ENCODE measurements around the gene MAP3K8. TPM values are rescaled to one million over a fixed set of nuclear protein-coding genes. Genes with fewer than 3 reads are reported as not detected.

The MAP3K8 gene
- total and polyA plus RNA-seq, 4 donors: 17.0 to 85.4 (median 69.1) TPM

- no peaks in the 10 kb centered on the region for H3K4me1 ChIP-seq (ENCODE audit: control insufficient read depth in 1 of 2, insufficient read depth in 2 of 2, low read length in 2 of 2)
- WGBS, 2 donors: 65 to 76% methylated on average over 3 of the region's 3 CpGs
- DNase-seq (no peak), ATAC-seq (ENCODE audit: low FRiP score) (no peak)
- H3K27ac ChIP-seq (ENCODE audit: low read depth in 1 of 2, low read length in 2 of 2): no peak overlapping the region
- H3K4me3 ChIP-seq (ENCODE audit: low read length in 2 of 2): no peak overlapping the region
- intact Hi-C loops (cut with DNase I): no loop called here
- H3K9me3 ChIP-seq (ENCODE audit: control insufficient read depth, low read length): no peaks in the 10 kb centered on the region
- no peaks in the 10 kb centered on the region for H3K36me3 ChIP-seq (ENCODE audit: control insufficient read depth in 1 of 2, insufficient read depth in 2 of 2, low read length in 1 of 2)
- H3K27me3 ChIP-seq (ENCODE audit: control insufficient read depth in 1 of 2, insufficient read depth in 2 of 2, low read length in 1 of 2): no peaks in the 10 kb centered on the region
Observed at GRCh38 chr10:30396293-30396692, 37.7 kb upstream of the MAP3K8 start.

GRCh38 chr10:30396698-30397097 lies 37.3 kb upstream of the MAP3K8 start:
- Histone ChIP-seq H3K4me3 (ENCODE audit: low read length in 2 of 2) (no peak overlapping the region), H3K9me3 (ENCODE audit: control insufficient read depth, low read length) (no peaks in the 10 kb centered on the region), H3K27ac (ENCODE audit: low read depth in 1 of 2, low read length in 2 of 2) (no peak overlapping the region), H3K4me1 (ENCODE audit: control insufficient read depth in 1 of 2, insufficient read depth in 2 of 2, low read length in 2 of 2) (no peaks in the 10 kb centered on the region), H3K36me3 (ENCODE audit: control insufficient read depth in 1 of 2, insufficient read depth in 2 of 2, low read length in 1 of 2) (no peaks in the 10 kb centered on the region), H3K27me3 (ENCODE audit: control insufficient read depth in 1 of 2, insufficient read depth in 2 of 2, low read length in 1 of 2) (no peaks in the 10 kb centered on the region)
- ATAC-seq (ENCODE audit: low FRiP score) (no peak), DNase-seq (no peak)
- 67 to 72% methylated on average over 2 of the region's 2 CpGs for WGBS, 2 donors
- intact Hi-C loops (cut with DNase I): no loop called here

- Histone ChIP-seq H3K4me1 (ENCODE audit: control insufficient read depth in 1 of 2, insufficient read depth in 2 of 2, low read length in 2 of 2) (no peaks in the 10 kb centered on the region), H3K9me3 (ENCODE audit: control insufficient read depth, low read length) (no peaks in the 10 kb centered on the region), H3K36me3 (ENCODE audit: control insufficient read depth in 1 of 2, insufficient read depth in 2 of 2, low read length in 1 of 2) (no peaks in the 10 kb centered on the region), H3K4me3 (ENCODE audit: low read length in 2 of 2) (no peak overlapping the region), H3K27ac (ENCODE audit: low read depth in 1 of 2, low read length in 2 of 2) (no peak overlapping the region), H3K27me3 (ENCODE audit: control insufficient read depth in 1 of 2, insufficient read depth in 2 of 2, low read length in 1 of 2) (no peaks in the 10 kb centered on the region)
- no peak for ATAC-seq (ENCODE audit: low FRiP score)
- no peak for DNase-seq
- intact Hi-C loops (cut with DNase I): no loop called here
- WGBS, 2 donors: 87 to 90% methylated on average over 2 of the region's 2 CpGs
Observed at GRCh38 chr10:30398193-30398592, 35.8 kb upstream of the MAP3K8 start.

- intact Hi-C loops (cut with DNase I): no loop called here
- no peaks in the 10 kb centered on the region for H3K9me3 ChIP-seq (ENCODE audit: control insufficient read depth, low read length)
- no peak overlapping the region for H3K27ac ChIP-seq (ENCODE audit: low read depth in 1 of 2, low read length in 2 of 2)
- no peaks in the 10 kb centered on the region for H3K36me3 ChIP-seq (ENCODE audit: control insufficient read depth in 1 of 2, insufficient read depth in 2 of 2, low read length in 1 of 2)
- DNase-seq (no peak), ATAC-seq (ENCODE audit: low FRiP score) (no peak)
- no peaks in the 10 kb centered on the region for H3K27me3 ChIP-seq (ENCODE audit: control insufficient read depth in 1 of 2, insufficient read depth in 2 of 2, low read length in 1 of 2)
- H3K4me1 ChIP-seq (ENCODE audit: control insufficient read depth in 1 of 2, insufficient read depth in 2 of 2, low read length in 2 of 2): no peaks in the 10 kb centered on the region
- 69 to 75% methylated on average over 4 of the region's 4 CpGs for WGBS, 2 donors
- no peak overlapping the region for H3K4me3 ChIP-seq (ENCODE audit: low read length in 2 of 2)
Observed at GRCh38 chr10:30398788-30399187, 35.2 kb upstream of the MAP3K8 start.

- 97 to 98% methylated on average over 18 of the region's 18 CpGs for WGBS, 2 donors
- Histone ChIP-seq H3K27ac (ENCODE audit: low read depth in 1 of 2, low read length in 2 of 2) (no peak overlapping the region), H3K4me3 (ENCODE audit: low read length in 2 of 2) (no peak overlapping the region), H3K9me3 (ENCODE audit: control insufficient read depth, low read length) (no peaks in the 10 kb centered on the region), H3K36me3 (ENCODE audit: control insufficient read depth in 1 of 2, insufficient read depth in 2 of 2, low read length in 1 of 2) (no peaks in the 10 kb centered on the region), H3K4me1 (ENCODE audit: control insufficient read depth in 1 of 2, insufficient read depth in 2 of 2, low read length in 2 of 2) (no peaks in the 10 kb centered on the region), H3K27me3 (ENCODE audit: control insufficient read depth in 1 of 2, insufficient read depth in 2 of 2, low read length in 1 of 2) (no peaks in the 10 kb centered on the region)
- intact Hi-C loops (cut with DNase I): no loop called here
- no peak for DNase-seq
- no peak for ATAC-seq (ENCODE audit: low FRiP score)
Observed at GRCh38 chr10:30403494-30403893, 30.5 kb upstream of the MAP3K8 start.

GRCh38 chr10:30404540-30404939 lies 29.4 kb upstream of the MAP3K8 start:
- intact Hi-C loops (cut with DNase I): no loop called here
- no peak overlapping the region for H3K27ac ChIP-seq (ENCODE audit: low read depth in 1 of 2, low read length in 2 of 2)
- ATAC-seq (ENCODE audit: low FRiP score) (no peak), DNase-seq (no peak)
- no peak overlapping the region for H3K4me3 ChIP-seq (ENCODE audit: low read length in 2 of 2)
- no peaks in the 10 kb centered on the region for H3K27me3 ChIP-seq (ENCODE audit: control insufficient read depth in 1 of 2, insufficient read depth in 2 of 2, low read length in 1 of 2)
- H3K4me1 ChIP-seq (ENCODE audit: control insufficient read depth in 1 of 2, insufficient read depth in 2 of 2, low read length in 2 of 2): no peaks in the 10 kb centered on the region
- H3K36me3 ChIP-seq (ENCODE audit: control insufficient read depth in 1 of 2, insufficient read depth in 2 of 2, low read length in 1 of 2): no peaks in the 10 kb centered on the region
- H3K9me3 ChIP-seq (ENCODE audit: control insufficient read depth, low read length): no peaks in the 10 kb centered on the region
- 94 to 96% methylated on average over 5 of the region's 5 CpGs for WGBS, 2 donors

- Histone ChIP-seq H3K4me1 (ENCODE audit: control insufficient read depth in 1 of 2, insufficient read depth in 2 of 2, low read length in 2 of 2) (no peaks in the 10 kb centered on the region), H3K4me3 (ENCODE audit: low read length in 2 of 2) (no peak overlapping the region), H3K9me3 (ENCODE audit: control insufficient read depth, low read length) (no peaks in the 10 kb centered on the region), H3K27me3 (ENCODE audit: control insufficient read depth in 1 of 2, insufficient read depth in 2 of 2, low read length in 1 of 2) (no peaks in the 10 kb centered on the region), H3K27ac (ENCODE audit: low read depth in 1 of 2, low read length in 2 of 2) (no peak overlapping the region), H3K36me3 (ENCODE audit: control insufficient read depth in 1 of 2, insufficient read depth in 2 of 2, low read length in 1 of 2) (no peaks in the 10 kb centered on the region)
- intact Hi-C loops (cut with DNase I): loop anchor here in 1 of 2 donors (5.0 kb wide), 1 partner anchor 181 kb away; no protein-coding TSS in a partner anchor
- 97 to 100% methylated on average over 1 of the region's 1 CpG for WGBS, 2 donors
- DNase-seq (no peak), ATAC-seq (ENCODE audit: low FRiP score) (no peak)
Observed at GRCh38 chr10:30411263-30411662, 22.7 kb upstream of the MAP3K8 start.

- DNase-seq (no peak), ATAC-seq (ENCODE audit: low FRiP score) (no peak)
- intact Hi-C loops (cut with DNase I): loop anchor here in 1 of 2 donors (5.0 kb wide), 1 partner anchor 179 kb away; no protein-coding TSS in a partner anchor
Observed at GRCh38 chr10:30412901-30413300, 21.1 kb upstream of the MAP3K8 start.

GRCh38 chr10:30413996-30414576 lies 19.9 kb upstream of the MAP3K8 start:
- H3K27ac ChIP-seq (ENCODE audit: low read depth in 1 of 2, low read length in 2 of 2): no peak overlapping the region
- no peaks in the 10 kb centered on the region for H3K4me1 ChIP-seq (ENCODE audit: control insufficient read depth in 1 of 2, insufficient read depth in 2 of 2, low read length in 2 of 2)
- peak; percentile 88 for ATAC-seq (ENCODE audit: low FRiP score)
- DNase-seq: no peak
- intact Hi-C loops (cut with DNase I): loop anchor here (1.0 to 5.0 kb wide), 2 partner anchors 120 to 178 kb away; no protein-coding TSS in a partner anchor
- H3K27me3 ChIP-seq (ENCODE audit: control insufficient read depth in 1 of 2, insufficient read depth in 2 of 2, low read length in 1 of 2): no peaks in the 10 kb centered on the region
- H3K4me3 ChIP-seq (ENCODE audit: low read length in 2 of 2): no peak overlapping the region
- no peaks in the 10 kb centered on the region for H3K36me3 ChIP-seq (ENCODE audit: control insufficient read depth in 1 of 2, insufficient read depth in 2 of 2, low read length in 1 of 2)
- 28 to 34% methylated on average over 3 of the region's 3 CpGs for WGBS, 2 donors
- no peaks in the 10 kb centered on the region for H3K9me3 ChIP-seq (ENCODE audit: control insufficient read depth, low read length)

More at GRCh38 chr10:30412901-30413300, 21.1 kb upstream of the MAP3K8 start:
- no peak overlapping the region for H3K4me3 ChIP-seq (ENCODE audit: low read length in 2 of 2)
- no peak overlapping the region for H3K27ac ChIP-seq (ENCODE audit: low read depth in 1 of 2, low read length in 2 of 2)
- no peaks in the 10 kb centered on the region for H3K9me3 ChIP-seq (ENCODE audit: control insufficient read depth, low read length)
- H3K27me3 ChIP-seq (ENCODE audit: control insufficient read depth in 1 of 2, insufficient read depth in 2 of 2, low read length in 1 of 2): no peaks in the 10 kb centered on the region
- no peaks in the 10 kb centered on the region for H3K4me1 ChIP-seq (ENCODE audit: control insufficient read depth in 1 of 2, insufficient read depth in 2 of 2, low read length in 2 of 2)
- no peaks in the 10 kb centered on the region for H3K36me3 ChIP-seq (ENCODE audit: control insufficient read depth in 1 of 2, insufficient read depth in 2 of 2, low read length in 1 of 2)

Data from aorta (tissue), 5 donors.